Caco-2 (cell line): ENCODE results near the gene HLTF. TPM values are rescaled to one million over a fixed set of nuclear protein-coding genes. Genes with fewer than 3 reads are reported as not detected.

ENCODE experiments used
- BruUV-seq: library from RNA; stranded (reverse); fragments of 400-500 nt; replicated peaks from 2 replicates; lab custom pipeline; 2021; lab: Mats Ljungman, UMichigan
- CTCF ChIA-PET: fragments of 300-600 bp; sonication (Branson Sonifier 250); formaldehyde crosslinking; loops from one replicate; lab custom pipeline; 2022; ENCODE audit warnings: antibody characterized with exemption; lab: Charles Lee
- POLR2A ChIA-PET: fragments of 300-600 bp; sonication (Branson Sonifier 250); formaldehyde crosslinking; loops from one replicate; lab custom pipeline; 2022; ENCODE audit warnings: antibody characterized with exemption; lab: Charles Lee
- DNase-seq, 2 experiments: peaks; one replicate each; pipeline versions ENCODE4 v3.0.0 to v3.0.0-alpha.2; 2020 to 2022
- H3K27me3 ChIP-seq: replicated peaks from 2 replicates; pipeline ENCODE4 v1.6.0; 2011; ENCODE audit warnings: low read length; ENCODE audit not compliant: control insufficient read depth, insufficient read depth
- H3K36me3 ChIP-seq: 2 replicates; pipeline ENCODE4 v1.5.1; 2011; ENCODE audit warnings: low read length; ENCODE audit not compliant: control insufficient read depth, insufficient read depth
- H3K4me1 ChIP-seq: fragments of 250-450 bp; sonication (Bioruptor Pico); 2 replicates; pipeline ENCODE4 v1.5.1; 2020; ENCODE audit warnings: mild to moderate bottlenecking
- H3K4me3 ChIP-seq: 2 replicates; pipeline ENCODE4 v1.5.1; 2011; ENCODE audit warnings: low read depth, mild to moderate bottlenecking, control low read depth, low read length
- H3K9me3 ChIP-seq: fragments of 250-450 bp; sonication (Bioruptor Pico); 2 replicates; pipeline ENCODE4 v1.5.1; 2020; ENCODE audit warnings: mild to moderate bottlenecking, moderate library complexity
- H3K27ac Mint-ChIP-seq: one replicate; pipeline ENCODE4 v1.8.0; 2022; ENCODE audit warnings: mixed read lengths; ENCODE audit not compliant: unreplicated experiment
- H3K27me3 Mint-ChIP-seq: one replicate; pipeline ENCODE4 v1.8.0; 2022; ENCODE audit warnings: mixed read lengths; ENCODE audit not compliant: insufficient read depth, unreplicated experiment
- H3K36me3 Mint-ChIP-seq: one replicate; pipeline ENCODE4 v1.8.0; 2022; ENCODE audit warnings: mild to moderate bottlenecking, mixed read lengths; ENCODE audit not compliant: insufficient read depth, unreplicated experiment
- H3K4me1 Mint-ChIP-seq: one replicate; pipeline ENCODE4 v1.8.0; 2022; ENCODE audit warnings: low read depth, mixed read lengths; ENCODE audit not compliant: unreplicated experiment
- H3K4me3 Mint-ChIP-seq: one replicate; pipeline ENCODE4 v1.8.0; 2022; ENCODE audit warnings: mild to moderate bottlenecking, moderate library complexity, mixed read lengths; ENCODE audit not compliant: unreplicated experiment
- H3K9me3 Mint-ChIP-seq: one replicate; pipeline ENCODE4 v1.8.0; 2022; ENCODE audit warnings: mixed read lengths; ENCODE audit not compliant: unreplicated experiment
- intact Hi-C: fragments of 100-400 bp; cut with micrococcal nuclease; formaldehyde crosslinking; loops from one replicate; pipeline ENCODE4 v1.10.0; 2022; ENCODE audit not compliant: unreplicated experiment
- total RNA-seq: library from RNA; stranded (reverse); gene quantifications from 2 replicates; pipeline ENCODE4 v1.2.3, GENCODE V29; 2022
- TF ChIP-seq, protein P1 (sequence below), 2 experiments: fragments of 200-600 bp in 1 of 2; IDR thresholded peaks; 1 replicate in 1 of 2; 2 replicates in 1 of 2; pipeline versions ENCODE4 v1.5.1 to v1.8.0; 2011 to 2022; ENCODE audit warnings: antibody characterized with exemption in 1 of 2, control low read depth in 1 of 2, inconsistent platforms in 1 of 2, low read depth in 1 of 2, low read length in 1 of 2, mild to moderate bottlenecking in 1 of 2, moderate library complexity in 1 of 2; ENCODE audit not compliant: insufficient read depth in 1 of 2, severe bottlenecking in 1 of 2, unreplicated experiment in 1 of 2

HLTF gene
- total RNA-seq, 1 experiment from 2014 or later, result 53.0 TPM

DNA sequence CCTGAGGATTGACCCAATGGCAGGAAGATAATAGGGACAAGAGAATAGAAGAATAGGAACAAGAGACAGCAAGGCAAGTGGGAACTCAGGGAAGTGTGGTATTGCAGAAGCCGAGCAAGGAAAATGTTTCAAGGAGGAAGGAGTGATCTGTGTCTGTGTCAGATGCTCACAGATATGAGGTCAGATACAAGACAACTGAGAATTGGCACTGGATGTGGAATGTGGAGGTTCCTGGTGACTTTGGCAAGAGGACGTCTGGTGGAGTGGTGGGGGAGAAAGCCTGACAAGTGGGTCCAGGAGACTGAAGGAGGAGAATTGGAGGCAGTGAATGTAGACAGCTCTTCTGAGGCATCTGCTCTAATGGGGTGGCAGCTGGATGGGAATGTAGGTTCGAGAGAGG is 70.9 kb downstream of the HLTF start:
- no peaks in the 10 kb centered on the region for H3K4me1 Mint-ChIP-seq

DNA sequence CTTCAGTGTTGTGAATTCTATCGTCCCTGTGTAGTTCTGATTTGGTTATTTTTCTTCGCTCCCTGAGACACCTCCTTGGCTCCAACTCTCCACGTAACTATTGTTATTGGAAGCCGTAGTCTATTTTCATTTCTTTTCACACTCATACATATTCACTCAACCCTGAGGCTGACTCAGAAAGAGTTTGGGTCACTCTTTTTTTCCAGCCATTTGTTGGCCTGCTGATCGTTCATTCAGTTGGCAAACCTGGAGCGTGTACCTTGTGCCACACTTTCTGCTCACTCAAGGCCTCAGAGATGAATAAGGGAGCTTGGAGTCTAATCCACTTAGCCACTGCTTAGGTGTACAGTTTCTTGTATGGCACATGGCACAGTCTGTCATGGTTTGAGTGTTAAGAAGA is 72.6 kb downstream of the HLTF start:
- Histone ChIP-seq H3K4me3 (no peak overlapping the region), H3K9me3 (no peaks in the 10 kb centered on the region), H3K4me1 (no peaks in the 10 kb centered on the region), H3K36me3 (no peaks in the 10 kb centered on the region; the same call in 1 of the 2 replicates), H3K27me3 (no peaks in the 10 kb centered on the region)
- ChIA-PET CTCF (no interaction called here), POLR2A (no interaction called here)
- no peak overlapping the region for H3K4me3 Mint-ChIP-seq
- H3K36me3 Mint-ChIP-seq, result peaks cover 9% of the 10 kb centered on the region
- H3K27me3 Mint-ChIP-seq, result no peaks in the 10 kb centered on the region
- intact Hi-C loops, result no loop called here
- no peak overlapping the region for H3K27ac Mint-ChIP-seq
- no TSS peak for BruUV-seq
- DNase-seq, result no peak
- TF ChIP-seq, protein P1, sequence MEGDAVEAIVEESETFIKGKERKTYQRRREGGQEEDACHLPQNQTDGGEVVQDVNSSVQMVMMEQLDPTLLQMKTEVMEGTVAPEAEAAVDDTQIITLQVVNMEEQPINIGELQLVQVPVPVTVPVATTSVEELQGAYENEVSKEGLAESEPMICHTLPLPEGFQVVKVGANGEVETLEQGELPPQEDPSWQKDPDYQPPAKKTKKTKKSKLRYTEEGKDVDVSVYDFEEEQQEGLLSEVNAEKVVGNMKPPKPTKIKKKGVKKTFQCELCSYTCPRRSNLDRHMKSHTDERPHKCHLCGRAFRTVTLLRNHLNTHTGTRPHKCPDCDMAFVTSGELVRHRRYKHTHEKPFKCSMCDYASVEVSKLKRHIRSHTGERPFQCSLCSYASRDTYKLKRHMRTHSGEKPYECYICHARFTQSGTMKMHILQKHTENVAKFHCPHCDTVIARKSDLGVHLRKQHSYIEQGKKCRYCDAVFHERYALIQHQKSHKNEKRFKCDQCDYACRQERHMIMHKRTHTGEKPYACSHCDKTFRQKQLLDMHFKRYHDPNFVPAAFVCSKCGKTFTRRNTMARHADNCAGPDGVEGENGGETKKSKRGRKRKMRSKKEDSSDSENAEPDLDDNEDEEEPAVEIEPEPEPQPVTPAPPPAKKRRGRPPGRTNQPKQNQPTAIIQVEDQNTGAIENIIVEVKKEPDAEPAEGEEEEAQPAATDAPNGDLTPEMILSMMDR (IDR thresholded peaks at IDR 0.05; ENCODE audit: insufficient read depth in 1 of 2, low read depth in 1 of 2, low read length in 1 of 2, severe bottlenecking in 1 of 2, unreplicated experiment in 1 of 2), result no peak
- H3K4me1 Mint-ChIP-seq, result no peaks in the 10 kb centered on the region
- no peaks in the 10 kb centered on the region for H3K9me3 Mint-ChIP-seq

More for the DNA sequence above, 70.9 kb downstream of the HLTF start:
- no peaks in the 10 kb centered on the region for H3K27me3 ChIP-seq
- no peaks in the 10 kb centered on the region for H3K9me3 Mint-ChIP-seq
- ChIA-PET POLR2A (no interaction called here), CTCF (no interaction called here)
- H3K4me3 ChIP-seq, result no peak overlapping the region
- no peaks in the 10 kb centered on the region; the same call in 1 of the 2 replicates for H3K36me3 ChIP-seq
- no TSS peak for BruUV-seq
- no peak for DNase-seq
- H3K36me3 Mint-ChIP-seq, result peaks cover 8% of the 10 kb centered on the region
- no peaks in the 10 kb centered on the region for H3K9me3 ChIP-seq
- no peak overlapping the region for H3K27ac Mint-ChIP-seq
- no peak overlapping the region for H3K4me3 Mint-ChIP-seq
- TF ChIP-seq, protein P1 (IDR thresholded peaks at IDR 0.05; ENCODE audit: insufficient read depth in 1 of 2, low read depth in 1 of 2, low read length in 1 of 2, severe bottlenecking in 1 of 2, unreplicated experiment in 1 of 2), result no peak
- no peaks in the 10 kb centered on the region for H3K27me3 Mint-ChIP-seq
- H3K4me1 ChIP-seq, result no peaks in the 10 kb centered on the region
- intact Hi-C loops, result no loop called here

DNA sequence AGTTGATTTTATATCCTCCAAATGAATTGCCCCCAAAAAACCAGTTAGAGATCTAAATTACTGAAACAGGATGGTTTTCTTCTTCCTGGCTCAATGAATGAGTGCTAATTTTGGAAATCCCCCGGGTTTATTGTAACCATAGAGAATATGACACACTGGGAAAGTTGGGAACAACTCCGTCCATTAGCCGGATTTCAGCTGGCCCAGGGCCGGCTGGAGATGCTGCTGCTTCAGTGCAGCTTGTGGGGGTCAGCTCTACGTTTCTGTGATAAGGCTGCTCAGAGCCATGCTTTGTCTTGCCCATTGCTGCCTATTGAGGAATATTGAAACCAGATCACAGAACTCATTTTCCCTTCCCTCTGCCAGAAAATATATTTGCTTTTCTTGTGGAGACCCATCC is 74.7 kb downstream of the HLTF start:
- BruUV-seq, result no TSS peak
- DNase-seq, result no peak
- Histone ChIP-seq H3K27me3 (no peaks in the 10 kb centered on the region), H3K9me3 (no peaks in the 10 kb centered on the region), H3K36me3 (no peaks in the 10 kb centered on the region; the same call in 1 of the 2 replicates), H3K4me1 (no peaks in the 10 kb centered on the region), H3K4me3 (no peak overlapping the region)
- H3K4me3 Mint-ChIP-seq, result no peak overlapping the region
- TF ChIP-seq, protein P1 (IDR thresholded peaks at IDR 0.05; ENCODE audit: insufficient read depth in 1 of 2, low read depth in 1 of 2, low read length in 1 of 2, severe bottlenecking in 1 of 2, unreplicated experiment in 1 of 2), result no peak
- H3K36me3 Mint-ChIP-seq, result peaks cover 13% of the 10 kb centered on the region
- CTCF ChIA-PET, result no interaction called here
- no peak overlapping the region for H3K27ac Mint-ChIP-seq
- peaks cover 7% of the 10 kb centered on the region for H3K4me1 Mint-ChIP-seq
- POLR2A ChIA-PET, result no interaction called here
- H3K9me3 Mint-ChIP-seq, result no peaks in the 10 kb centered on the region
- no peaks in the 10 kb centered on the region for H3K27me3 Mint-ChIP-seq
- intact Hi-C loops, result no loop called here
